GM18858 (cell line): Measurements from ENCODE around the gene ZNF618.

ENCODE experiments used
- ATAC-seq: cut with Tn5 transposase; IDR thresholded peaks from one replicate; pipeline ENCODE4 v1.9.1; 2021; ENCODE audit not compliant: unreplicated experiment

The ZNF618 gene

GRCh38 chr9:114014044-114014443 lies 137.9 kb downstream of the ZNF618 start:
- ATAC-seq, result no peak

DNA sequence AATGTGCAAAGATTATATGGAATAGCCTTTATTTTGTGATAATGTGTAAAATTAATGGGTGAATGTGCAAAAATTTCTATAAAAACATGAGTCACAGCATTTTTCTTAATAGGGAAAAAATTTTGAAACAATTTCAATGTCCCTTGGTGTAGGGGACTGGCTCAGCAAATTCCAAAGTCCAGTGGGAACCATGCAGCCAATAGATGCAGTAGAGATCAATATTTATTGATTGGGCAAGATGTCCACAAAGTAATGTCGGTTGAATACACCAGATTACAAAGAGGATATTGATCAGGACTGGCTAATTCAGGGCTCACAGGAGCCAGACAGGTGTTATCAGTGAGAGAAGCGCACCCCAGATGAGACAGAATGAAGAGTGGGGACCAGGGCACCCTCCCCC lies 139.5 kb downstream of the ZNF618 start:
- no peak for ATAC-seq

- ATAC-seq, result no peak
Measured at GRCh38 chr9:114016101-114016500, 140.0 kb downstream of the ZNF618 start.

DNA sequence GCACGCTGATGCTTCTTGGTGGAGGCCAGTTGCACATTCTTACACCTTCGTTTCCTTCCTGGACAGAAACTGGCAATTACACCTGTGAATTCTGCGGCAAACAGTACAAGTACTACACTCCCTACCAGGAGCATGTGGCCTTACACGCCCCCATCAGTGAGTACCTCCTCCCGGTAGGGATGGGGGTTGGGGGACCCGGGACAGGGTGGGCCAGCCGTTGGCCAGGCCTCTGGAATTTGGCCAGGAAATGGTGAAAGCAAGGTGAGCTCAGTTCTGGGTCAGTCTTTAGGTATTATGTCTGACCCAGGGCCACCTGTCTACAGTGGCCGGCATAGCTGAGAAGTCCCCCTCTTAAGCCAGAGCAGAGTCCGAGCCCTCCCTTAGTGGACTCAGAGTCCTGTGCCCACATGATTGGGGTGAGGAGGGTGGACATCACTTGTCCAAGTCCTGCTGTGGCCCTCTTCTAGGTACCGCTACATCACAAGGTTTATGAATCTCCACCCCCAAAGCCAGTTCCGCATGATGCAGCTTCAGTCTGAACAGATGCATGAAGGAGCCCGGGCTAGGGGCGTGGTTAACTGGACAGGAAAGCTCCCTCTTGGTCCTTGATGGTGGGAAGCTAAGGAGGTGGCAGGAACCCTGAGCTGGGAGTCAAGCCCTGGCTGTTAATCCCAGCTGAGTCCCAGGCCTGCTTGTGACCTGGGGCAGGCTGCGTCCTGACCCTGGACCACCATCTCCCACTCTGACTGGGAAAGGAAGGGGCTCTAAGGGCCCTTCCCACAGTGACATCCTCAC lies 140.7 kb downstream of the ZNF618 start:
- ATAC-seq, result no peak

DNA sequence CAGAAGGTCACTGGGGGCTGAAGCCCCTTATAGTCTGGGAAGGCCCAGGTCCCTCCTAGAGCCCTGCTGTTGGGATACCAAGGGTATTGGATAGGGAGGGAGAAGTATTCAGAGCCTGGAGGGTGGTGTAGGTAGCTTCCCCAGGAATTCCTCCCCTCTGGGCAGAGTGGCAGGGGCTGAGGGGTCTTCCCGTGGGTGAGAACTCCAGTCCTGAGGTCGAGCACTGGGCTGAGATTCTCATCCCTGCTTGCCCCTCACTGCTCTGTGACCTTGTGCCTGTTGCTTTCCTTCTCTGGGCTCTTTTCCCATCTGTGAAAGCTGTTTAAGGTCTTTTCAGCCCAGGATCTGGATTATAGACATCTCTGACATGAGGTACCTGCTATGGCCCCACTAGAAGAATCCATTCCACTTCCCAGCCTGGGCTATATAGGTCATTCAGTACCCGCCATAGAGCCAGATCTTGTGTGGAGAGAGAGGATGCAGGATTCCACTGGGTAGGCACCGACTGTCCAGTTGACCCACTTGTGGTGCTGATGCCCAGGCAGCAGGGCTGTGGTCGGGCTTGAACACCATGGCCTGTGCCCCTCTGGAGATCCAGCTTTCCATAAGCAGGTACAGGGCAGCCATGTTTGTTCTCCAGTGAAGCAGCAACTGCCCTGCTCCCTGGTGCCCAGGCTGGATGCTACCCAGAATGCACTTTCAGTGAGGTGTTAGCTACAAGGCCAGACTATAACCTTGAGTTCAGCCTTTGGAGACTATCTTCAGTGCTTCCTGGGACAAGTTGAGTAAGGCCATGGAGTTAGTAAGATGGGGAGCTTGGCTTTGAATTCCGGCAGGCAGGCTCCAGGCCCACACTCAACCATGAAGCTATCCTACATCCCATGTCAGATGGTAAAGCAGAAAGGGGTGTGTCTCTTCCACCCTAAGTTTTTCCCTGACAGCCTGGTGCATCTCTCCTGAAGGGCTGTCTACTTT lies 141.9 kb downstream of the ZNF618 start:
- no peak for ATAC-seq

DNA sequence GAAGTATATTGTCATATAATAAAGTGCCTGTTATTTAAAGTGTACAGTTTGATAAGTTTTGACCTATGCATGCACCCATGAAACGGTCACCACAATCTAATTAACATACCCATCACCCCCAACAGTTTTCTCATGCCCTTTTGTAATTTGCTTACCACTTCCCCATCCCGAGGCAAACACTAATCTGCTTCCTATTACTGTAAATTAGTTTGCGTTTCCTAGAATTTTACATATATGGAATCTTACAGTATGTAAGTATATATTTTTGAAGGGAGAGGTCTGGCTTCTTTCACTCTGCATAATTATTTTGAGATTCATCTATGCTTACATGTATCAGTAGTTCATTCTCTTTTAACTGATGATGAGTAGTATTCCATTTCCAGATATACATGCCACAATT lies 145.5 kb downstream of the ZNF618 start:
- no peak for ATAC-seq

- ATAC-seq, result no peak
Measured at GRCh38 chr9:114023961-114024360, 147.9 kb downstream of the ZNF618 start.

GRCh38 chr9:114025196-114025753 lies 149.2 kb downstream of the ZNF618 start:
- no peak for ATAC-seq

- ATAC-seq, result no peak
Measured at GRCh38 chr9:114025760-114026159, 149.7 kb downstream of the ZNF618 start.

- no peak for ATAC-seq
Measured at GRCh38 chr9:114026335-114026734, 150.2 kb downstream of the ZNF618 start.

- no peak for ATAC-seq
Measured at GRCh38 chr9:114027159-114027862, 151.2 kb downstream of the ZNF618 start.

- no peak for ATAC-seq
Measured at GRCh38 chr9:114027863-114028465, 151.9 kb downstream of the ZNF618 start.

DNA sequence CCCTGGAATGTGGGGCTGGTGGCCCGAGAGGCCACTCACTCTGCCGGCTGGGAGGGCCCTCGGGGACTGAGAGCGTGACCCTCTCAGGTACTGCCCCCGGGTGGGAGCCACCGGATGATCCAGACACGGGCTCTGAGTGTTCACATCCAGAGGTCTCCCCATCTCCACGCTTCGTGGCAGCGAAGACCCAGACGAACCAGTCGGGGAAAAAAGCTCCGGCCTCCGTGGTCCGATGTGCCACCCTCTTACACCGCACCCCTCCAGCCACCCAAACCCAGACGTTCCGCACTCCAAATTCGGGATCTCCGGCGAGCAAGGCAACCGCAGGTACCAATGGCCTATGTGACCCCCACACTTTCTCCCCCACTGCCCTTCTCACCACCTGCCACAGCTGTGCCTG lies 152.5 kb downstream of the ZNF618 start:
- ATAC-seq, result no peak

DNA sequence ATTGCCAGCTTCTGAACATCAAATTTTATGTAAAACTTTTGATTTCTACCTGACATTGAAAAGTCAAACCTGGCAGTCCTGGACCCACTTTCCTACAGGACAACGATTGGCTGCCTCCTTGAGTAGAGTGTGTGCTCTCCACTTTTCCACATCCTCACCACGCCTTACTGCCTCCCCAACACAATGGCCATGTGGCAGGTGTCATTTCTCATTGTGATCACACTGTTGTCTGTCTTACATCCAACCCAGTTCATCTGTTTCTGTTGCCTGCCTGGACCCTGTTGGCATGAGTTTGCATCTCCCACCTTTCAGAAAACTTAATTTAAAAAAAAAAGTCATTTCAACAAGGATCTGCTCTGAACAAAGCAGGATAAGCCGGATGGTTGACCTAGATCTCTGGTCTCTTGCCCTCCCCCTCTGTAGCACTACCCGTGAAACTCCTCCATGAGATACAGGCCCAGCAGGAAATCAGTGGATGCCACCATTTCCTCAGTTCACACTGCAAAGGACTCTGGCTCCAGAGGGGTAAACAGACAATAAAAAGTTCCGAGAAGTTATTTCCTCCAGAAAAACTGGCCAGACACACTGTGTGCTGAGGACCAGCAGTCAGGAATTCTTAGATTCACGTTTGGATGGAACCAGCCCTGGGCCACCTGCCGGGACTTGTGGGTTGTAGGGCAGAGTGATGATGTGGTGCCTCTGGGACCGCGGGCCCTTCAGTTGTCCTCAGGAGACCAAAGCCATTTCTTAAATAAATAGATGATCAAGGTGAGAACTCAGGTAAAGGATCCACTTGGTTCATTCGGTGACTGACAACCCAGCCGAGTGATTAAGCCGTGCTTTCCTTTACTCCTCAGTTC lies 153.4 kb downstream of the ZNF618 start:
- ATAC-seq, result no peak

GRCh38 chr9:114030364-114030763 lies 154.3 kb downstream of the ZNF618 start:
- no peak for ATAC-seq

DNA sequence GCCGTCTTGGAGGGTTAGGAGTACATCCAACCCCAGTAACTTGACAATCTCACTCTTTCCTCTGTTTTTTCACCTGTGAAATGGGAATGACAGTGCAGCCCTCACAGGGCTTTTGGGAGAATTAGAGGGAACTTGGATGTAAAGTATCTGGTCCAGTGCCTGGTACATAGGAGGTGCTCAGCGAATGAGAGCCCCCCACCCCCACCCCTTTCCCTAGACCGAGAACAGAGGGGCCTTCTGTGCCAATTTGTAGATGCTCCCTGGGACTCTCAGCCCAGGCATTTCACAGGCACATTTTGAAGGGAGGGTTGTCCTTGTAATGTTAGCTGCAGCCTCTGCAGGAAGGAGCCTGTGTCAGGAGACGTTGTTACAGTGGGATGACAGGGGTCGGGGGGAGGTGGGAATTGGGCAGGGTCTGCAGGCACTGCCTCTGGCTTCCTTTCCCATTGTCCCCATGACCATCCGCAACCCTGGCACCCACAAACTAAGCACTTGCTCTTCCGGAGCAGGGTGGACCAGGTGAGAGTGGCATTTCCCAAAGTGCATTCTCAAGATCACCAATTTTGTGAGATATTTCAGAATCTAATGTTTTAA lies 155.0 kb downstream of the ZNF618 start:
- ATAC-seq, result no peak

- no peak for ATAC-seq
Measured at GRCh38 chr9:114031948-114032840, 156.1 kb downstream of the ZNF618 start.

DNA sequence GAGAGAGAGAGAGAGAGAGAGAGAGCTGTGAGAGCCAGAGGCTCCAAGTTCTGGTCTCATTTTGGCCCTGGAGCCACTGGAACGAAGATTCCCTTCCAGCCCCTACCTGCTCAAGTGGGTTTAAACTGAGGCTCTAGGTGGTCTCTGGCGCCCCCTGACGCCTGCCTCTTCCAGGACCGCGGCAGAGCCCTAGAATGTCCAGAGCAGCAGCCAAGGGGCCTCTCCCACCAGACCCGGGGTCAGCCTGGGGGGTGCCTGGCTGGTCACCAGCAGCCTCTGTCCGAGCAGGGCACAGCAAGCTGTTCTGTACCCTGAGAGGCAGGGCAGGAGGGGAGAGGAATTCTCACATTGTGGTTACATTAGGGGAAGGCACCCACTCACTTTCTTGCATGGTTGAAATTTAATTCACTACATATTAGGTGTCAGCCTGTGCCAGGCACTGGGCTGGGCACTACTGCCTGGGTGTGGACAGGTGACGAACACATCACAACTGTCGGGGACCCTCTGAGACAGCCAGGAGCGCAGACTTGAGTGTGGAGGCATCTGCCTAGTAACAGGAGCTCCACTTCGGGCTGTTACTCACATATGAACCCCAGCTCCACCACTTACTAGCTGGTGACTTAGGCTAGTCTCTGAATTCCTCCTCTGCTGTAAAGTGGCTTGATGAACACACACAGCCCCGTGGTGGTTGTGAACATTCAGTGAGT lies 157.4 kb downstream of the ZNF618 start:
- ATAC-seq, result no peak
